HepG2 (cell line): ENCODE data around the gene ZNF383. TPM values are rescaled to one million over a fixed set of nuclear protein-coding genes. Genes with fewer than 3 reads are reported as not detected.
A peak's percentile ranks its signal among the peaks of the same experiment; 100 is the strongest.

Experiments
- FOXK2 ChIP-seq: fragments of 450-650 bp; IDR thresholded peaks from 2 replicates; pipeline ENCODE4 v1.6.1; 2016
- GATAD1 ChIP-seq: IDR thresholded peaks from 2 replicates; pipeline ENCODE4 v1.6.1; 2016; ENCODE audit warnings: missing genetic modification reagents, missing compliant biosample characterization
- IRX3 ChIP-seq: sonication (generic); formaldehyde crosslinking; IDR thresholded peaks from 2 replicates; pipeline ENCODE4 v1.8.1; 2023; ENCODE audit warnings: mild to moderate bottlenecking, low read depth, missing genetic modification reagents, borderline replicate concordance
- LCORL ChIP-seq, 2 experiments: fragments of 450-650 bp in 1 of 2; sonication (generic) in 1 of 2; formaldehyde crosslinking in 1 of 2; IDR thresholded peaks; 2 replicates each; pipeline versions ENCODE4 v1.5.0 to v1.6.1; 2017 to 2020; ENCODE audit warnings: antibody characterized with exemption in 1 of 2, missing genetic modification reagents in 1 of 2
- POGZ ChIP-seq: sonication (generic); formaldehyde crosslinking; IDR thresholded peaks from 2 replicates; pipeline ENCODE4 v1.4.0; 2020; ENCODE audit warnings: mild to moderate bottlenecking, missing genetic modification reagents
- STAT5B ChIP-seq: sonication (generic); formaldehyde crosslinking; IDR thresholded peaks from 2 replicates; pipeline ENCODE4 v1.4.0; 2020; ENCODE audit warnings: missing genetic modification reagents
- ZNF839 ChIP-seq: sonication (generic); formaldehyde crosslinking; IDR thresholded peaks from 2 replicates; pipeline ENCODE4 v1.4.0; 2020; ENCODE audit warnings: missing genetic modification reagents, mild to moderate bottlenecking, borderline replicate concordance
- polyA plus RNA-seq, 8 experiments: library from polyadenylated mRNA; depleted of rRNA in 3 of 8; stranded (reverse) in 7 of 8; unstranded in 1 of 8; fragments of >200 nt; fragmentation: Illumina TruSeq in 4 of 8; extraction: Trizol in 4 of 8; gene quantifications; 2 replicates each; pipeline versions ENCODE4 v1.2.1 to v1.2.3, GENCODE V29; 2011 to 2016; ENCODE audit warnings: low read depth in 4 of 8, missing spikeins in 1 of 8, mixed read lengths in 1 of 8; ENCODE audit not compliant: insufficient read depth in 1 of 8
- total RNA-seq, 5 experiments: library from RNA; depleted of rRNA; stranded (reverse); fragments of >200 nt; fragmentation: Illumina TruSeq; extraction: Trizol; gene quantifications; 2 replicates each; pipeline ENCODE4 v1.2.3, GENCODE V29; 2016; ENCODE audit warnings: low read depth in 1 of 5
- TF ChIP-seq, protein P1 (sequence below): sonication (generic); formaldehyde crosslinking; IDR thresholded peaks from 2 replicates; pipeline ENCODE4 v1.8.0; 2022; ENCODE audit warnings: mild to moderate bottlenecking, missing genetic modification reagents, moderate library complexity
- TF ChIP-seq, protein P2 (sequence below): sonication (generic); formaldehyde crosslinking; IDR thresholded peaks from 2 replicates; pipeline ENCODE4 v1.4.0; 2020; ENCODE audit warnings: missing genetic modification reagents, borderline replicate concordance
- TF ChIP-seq, protein P3 (sequence below): sonication (generic); formaldehyde crosslinking; IDR thresholded peaks from 2 replicates; pipeline ENCODE4 v1.4.0; 2020; ENCODE audit warnings: missing genetic modification reagents

The ZNF383 gene
- total and polyA plus RNA-seq, 2 of the 13 experiments (the other 11 are each of a cell fraction or from before 2014, with no cell fraction given), result 2.6 to 4.1 TPM

DNA sequence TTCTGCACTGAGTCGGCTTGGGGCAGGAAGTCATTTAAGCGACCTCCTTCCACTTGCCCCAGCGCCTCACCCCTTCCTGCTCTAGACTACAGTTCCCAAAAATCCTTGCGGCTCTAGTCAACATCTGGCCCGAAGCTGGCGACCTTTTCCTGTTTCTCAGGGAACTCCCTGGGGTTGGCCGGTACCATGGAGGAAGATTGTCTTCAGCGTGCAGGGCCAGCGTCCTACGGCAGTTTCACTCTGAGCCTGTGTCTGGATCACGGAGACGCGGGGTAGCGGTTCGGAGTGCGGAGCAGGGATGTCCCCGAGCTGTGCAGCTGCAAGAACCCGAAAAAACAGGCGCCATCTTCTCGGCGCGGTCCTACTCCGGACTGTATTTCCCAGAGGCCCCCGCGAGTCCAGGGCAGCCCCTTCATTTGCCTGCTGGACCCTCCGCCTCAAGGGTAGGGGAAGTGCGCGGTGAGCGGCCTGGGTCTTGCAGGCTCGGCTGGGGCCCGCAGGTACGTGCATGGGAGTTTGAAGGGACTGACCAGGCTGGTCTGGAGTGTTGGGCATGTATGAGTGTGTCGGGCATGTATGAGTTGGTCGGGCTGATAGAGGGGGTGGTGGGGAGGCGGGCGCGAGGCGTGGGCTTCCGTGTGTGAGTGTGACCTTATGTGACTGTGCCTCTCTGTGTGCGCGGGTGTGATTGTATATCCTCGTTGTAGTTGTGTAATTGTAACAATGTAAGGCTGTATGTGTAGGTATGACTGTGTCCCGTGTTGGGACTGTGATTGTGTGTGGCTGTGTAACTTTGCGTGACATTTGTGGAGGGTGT lies at the start of gene ZNF383 (continued):
- no peak for TF ChIP-seq IRX3
- TF ChIP-seq, protein P1, sequence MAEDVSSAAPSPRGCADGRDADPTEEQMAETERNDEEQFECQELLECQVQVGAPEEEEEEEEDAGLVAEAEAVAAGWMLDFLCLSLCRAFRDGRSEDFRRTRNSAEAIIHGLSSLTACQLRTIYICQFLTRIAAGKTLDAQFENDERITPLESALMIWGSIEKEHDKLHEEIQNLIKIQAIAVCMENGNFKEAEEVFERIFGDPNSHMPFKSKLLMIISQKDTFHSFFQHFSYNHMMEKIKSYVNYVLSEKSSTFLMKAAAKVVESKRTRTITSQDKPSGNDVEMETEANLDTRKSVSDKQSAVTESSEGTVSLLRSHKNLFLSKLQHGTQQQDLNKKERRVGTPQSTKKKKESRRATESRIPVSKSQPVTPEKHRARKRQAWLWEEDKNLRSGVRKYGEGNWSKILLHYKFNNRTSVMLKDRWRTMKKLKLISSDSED (CRISPR knock-in tag), result no peak
- TF ChIP-seq GATAD1, result peak; percentile 99
- TF ChIP-seq FOXK2, result peak; percentile 63; the same call in 1 of the 2 replicates
- peak; percentile 90; the same call in 1 of the 2 replicates for TF ChIP-seq ZNF839 (CRISPR knock-in tag)
- no peak for TF ChIP-seq STAT5B (CRISPR knock-in tag)
- peak; percentile 73 for TF ChIP-seq POGZ (CRISPR knock-in tag)
- TF ChIP-seq, protein P2, sequence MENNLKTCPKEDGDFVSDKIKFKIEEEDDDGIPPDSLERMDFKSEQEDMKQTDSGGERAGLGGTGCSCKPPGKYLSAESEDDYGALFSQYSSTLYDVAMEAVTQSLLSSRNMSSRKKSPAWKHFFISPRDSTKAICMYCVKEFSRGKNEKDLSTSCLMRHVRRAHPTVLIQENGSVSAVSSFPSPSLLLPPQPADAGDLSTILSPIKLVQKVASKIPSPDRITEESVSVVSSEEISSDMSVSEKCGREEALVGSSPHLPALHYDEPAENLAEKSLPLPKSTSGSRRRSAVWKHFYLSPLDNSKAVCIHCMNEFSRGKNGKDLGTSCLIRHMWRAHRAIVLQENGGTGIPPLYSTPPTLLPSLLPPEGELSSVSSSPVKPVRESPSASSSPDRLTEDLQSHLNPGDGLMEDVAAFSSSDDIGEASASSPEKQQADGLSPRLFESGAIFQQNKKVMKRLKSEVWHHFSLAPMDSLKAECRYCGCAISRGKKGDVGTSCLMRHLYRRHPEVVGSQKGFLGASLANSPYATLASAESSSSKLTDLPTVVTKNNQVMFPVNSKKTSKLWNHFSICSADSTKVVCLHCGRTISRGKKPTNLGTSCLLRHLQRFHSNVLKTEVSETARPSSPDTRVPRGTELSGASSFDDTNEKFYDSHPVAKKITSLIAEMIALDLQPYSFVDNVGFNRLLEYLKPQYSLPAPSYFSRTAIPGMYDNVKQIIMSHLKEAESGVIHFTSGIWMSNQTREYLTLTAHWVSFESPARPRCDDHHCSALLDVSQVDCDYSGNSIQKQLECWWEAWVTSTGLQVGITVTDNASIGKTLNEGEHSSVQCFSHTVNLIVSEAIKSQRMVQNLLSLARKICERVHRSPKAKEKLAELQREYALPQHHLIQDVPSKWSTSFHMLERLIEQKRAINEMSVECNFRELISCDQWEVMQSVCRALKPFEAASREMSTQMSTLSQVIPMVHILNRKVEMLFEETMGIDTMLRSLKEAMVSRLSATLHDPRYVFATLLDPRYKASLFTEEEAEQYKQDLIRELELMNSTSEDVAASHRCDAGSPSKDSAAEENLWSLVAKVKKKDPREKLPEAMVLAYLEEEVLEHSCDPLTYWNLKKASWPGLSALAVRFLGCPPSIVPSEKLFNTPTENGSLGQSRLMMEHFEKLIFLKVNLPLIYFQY, result no peak; the same call in 1 of the 2 replicates
- TF ChIP-seq LCORL (IDR thresholded peaks at IDR 0.05), result no peak
- TF ChIP-seq LCORL (CRISPR knock-in tag; IDR thresholded peaks at IDR 0.05), result peak; percentile 79
- TF ChIP-seq, protein P3, sequence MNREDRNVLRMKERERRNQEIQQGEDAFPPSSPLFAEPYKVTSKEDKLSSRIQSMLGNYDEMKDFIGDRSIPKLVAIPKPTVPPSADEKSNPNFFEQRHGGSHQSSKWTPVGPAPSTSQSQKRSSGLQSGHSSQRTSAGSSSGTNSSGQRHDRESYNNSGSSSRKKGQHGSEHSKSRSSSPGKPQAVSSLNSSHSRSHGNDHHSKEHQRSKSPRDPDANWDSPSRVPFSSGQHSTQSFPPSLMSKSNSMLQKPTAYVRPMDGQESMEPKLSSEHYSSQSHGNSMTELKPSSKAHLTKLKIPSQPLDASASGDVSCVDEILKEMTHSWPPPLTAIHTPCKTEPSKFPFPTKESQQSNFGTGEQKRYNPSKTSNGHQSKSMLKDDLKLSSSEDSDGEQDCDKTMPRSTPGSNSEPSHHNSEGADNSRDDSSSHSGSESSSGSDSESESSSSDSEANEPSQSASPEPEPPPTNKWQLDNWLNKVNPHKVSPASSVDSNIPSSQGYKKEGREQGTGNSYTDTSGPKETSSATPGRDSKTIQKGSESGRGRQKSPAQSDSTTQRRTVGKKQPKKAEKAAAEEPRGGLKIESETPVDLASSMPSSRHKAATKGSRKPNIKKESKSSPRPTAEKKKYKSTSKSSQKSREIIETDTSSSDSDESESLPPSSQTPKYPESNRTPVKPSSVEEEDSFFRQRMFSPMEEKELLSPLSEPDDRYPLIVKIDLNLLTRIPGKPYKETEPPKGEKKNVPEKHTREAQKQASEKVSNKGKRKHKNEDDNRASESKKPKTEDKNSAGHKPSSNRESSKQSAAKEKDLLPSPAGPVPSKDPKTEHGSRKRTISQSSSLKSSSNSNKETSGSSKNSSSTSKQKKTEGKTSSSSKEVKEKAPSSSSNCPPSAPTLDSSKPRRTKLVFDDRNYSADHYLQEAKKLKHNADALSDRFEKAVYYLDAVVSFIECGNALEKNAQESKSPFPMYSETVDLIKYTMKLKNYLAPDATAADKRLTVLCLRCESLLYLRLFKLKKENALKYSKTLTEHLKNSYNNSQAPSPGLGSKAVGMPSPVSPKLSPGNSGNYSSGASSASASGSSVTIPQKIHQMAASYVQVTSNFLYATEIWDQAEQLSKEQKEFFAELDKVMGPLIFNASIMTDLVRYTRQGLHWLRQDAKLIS (CRISPR knock-in tag), result no peak
